GM12875 (cell line): ENCODE measurements around the gene ZNF407.
A peak's percentile ranks its signal among the peaks of the same experiment; 100 is the strongest.
"Not testable (repeated sequence)": the region's sequence is repeated elsewhere in the genome, so short reads cannot be mapped to it uniquely, and the experiment has no call there.

Source experiments
- H3K4me3 ChIP-seq: one replicate; pipeline ENCODE4 v1.5.1; 2011; ENCODE audit warnings: low read depth, low read length, control low read depth
- TF ChIP-seq, protein P1 (sequence below): IDR thresholded peaks from 2 replicates; pipeline ENCODE4 v1.5.1; 2011; ENCODE audit warnings: low read depth, mild to moderate bottlenecking, control low read depth, inconsistent platforms, low read length, moderate library complexity, borderline replicate concordance; ENCODE audit not compliant: insufficient read depth

Gene ZNF407

DNA sequence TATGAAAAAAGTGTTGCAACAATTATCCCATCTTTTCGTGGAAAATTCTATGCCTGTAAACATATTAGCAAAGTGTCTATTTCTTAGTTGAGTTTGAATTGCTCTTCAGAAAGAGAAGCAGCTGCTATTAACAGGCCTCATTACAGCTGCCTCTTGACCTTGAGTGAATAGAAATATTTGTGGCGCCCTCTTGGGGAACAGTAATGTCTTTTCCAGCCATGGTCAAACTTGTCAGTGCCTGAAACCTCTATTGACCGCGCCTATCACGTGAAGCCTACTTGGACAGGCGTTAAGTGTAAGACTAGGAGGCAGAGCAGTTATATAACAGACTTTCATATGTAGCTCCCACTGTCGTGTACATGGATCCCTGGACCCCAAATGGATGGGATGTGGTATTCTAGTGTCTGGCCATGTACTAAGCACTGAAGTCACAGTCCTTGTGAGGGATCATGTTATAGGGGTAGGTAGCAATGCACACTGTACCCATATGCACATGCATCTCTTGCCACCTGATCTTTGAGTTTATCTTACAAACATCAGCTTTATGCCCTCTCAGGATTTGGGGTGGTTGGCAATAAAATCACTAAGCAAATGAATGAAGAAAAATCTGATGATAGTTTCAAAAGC lies 366.3 kb downstream of the ZNF407 start:
- no peak overlapping the region for H3K4me3 ChIP-seq
- TF ChIP-seq, protein P1, sequence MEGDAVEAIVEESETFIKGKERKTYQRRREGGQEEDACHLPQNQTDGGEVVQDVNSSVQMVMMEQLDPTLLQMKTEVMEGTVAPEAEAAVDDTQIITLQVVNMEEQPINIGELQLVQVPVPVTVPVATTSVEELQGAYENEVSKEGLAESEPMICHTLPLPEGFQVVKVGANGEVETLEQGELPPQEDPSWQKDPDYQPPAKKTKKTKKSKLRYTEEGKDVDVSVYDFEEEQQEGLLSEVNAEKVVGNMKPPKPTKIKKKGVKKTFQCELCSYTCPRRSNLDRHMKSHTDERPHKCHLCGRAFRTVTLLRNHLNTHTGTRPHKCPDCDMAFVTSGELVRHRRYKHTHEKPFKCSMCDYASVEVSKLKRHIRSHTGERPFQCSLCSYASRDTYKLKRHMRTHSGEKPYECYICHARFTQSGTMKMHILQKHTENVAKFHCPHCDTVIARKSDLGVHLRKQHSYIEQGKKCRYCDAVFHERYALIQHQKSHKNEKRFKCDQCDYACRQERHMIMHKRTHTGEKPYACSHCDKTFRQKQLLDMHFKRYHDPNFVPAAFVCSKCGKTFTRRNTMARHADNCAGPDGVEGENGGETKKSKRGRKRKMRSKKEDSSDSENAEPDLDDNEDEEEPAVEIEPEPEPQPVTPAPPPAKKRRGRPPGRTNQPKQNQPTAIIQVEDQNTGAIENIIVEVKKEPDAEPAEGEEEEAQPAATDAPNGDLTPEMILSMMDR = peak; percentile 20; the same call in 1 of the 2 replicates

DNA sequence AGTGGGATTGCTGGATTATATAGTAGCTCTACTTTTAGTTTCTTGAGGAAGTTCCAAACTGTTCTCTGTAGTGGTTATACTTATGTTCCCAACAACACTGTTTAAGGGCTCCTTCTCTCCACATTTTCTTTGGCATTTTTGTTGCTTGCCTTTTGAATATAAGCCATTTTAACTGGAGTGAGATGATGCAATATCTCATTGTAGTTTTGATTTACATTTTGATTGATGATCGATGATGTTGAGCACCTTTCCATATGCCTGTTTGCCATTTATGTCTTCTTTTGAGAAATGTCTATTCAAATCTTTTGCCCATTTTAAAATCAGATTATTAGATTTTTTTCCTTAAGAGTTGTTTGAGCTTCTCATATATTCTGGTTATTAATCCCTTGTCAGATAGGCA lies 368.0 kb downstream of the ZNF407 start:
- TF ChIP-seq, protein P1 = no peak
- H3K4me3 ChIP-seq = no peak overlapping the region

DNA sequence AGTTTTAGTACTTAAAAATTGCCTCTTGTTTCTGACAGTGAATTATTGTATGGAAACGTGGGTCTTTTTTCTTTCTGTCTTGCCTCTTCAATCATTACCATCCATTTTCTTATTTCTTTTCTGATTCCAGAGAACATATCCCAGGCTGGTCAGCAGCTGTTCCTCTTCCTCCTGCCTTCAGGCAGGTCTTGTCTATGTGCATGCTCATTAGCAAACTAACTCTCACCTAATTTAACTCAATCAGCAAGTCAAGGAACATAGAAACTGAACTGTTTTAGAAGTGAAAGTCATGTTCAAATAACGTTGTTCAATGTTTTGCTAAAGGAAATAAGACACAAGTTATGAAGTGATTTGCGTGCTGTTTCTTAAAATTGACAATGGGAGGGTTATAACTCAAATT lies 369.8 kb downstream of the ZNF407 start:
- TF ChIP-seq, protein P1 = no peak
- H3K4me3 ChIP-seq = no peak overlapping the region

DNA sequence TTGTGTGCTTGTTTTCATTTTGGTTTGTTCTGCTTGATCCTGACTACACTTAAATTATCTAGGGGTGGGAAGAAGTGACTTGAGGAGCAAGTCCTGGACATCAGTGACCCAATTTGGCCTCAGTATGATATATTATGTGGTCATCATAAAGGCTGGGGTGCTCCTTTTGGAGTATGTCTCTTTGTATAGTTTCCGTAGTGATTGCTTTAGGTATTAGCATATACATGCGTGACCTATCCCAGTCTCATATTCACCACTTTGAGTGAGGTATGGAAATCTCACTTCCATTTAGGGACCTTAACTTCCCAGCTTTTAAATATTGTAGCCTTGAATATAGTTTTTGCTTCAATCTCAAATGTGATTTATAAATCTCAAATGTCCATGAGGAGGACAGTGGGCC lies 370.3 kb downstream of the ZNF407 start:
- no peak overlapping the region for H3K4me3 ChIP-seq
- TF ChIP-seq, protein P1 = no peak

DNA sequence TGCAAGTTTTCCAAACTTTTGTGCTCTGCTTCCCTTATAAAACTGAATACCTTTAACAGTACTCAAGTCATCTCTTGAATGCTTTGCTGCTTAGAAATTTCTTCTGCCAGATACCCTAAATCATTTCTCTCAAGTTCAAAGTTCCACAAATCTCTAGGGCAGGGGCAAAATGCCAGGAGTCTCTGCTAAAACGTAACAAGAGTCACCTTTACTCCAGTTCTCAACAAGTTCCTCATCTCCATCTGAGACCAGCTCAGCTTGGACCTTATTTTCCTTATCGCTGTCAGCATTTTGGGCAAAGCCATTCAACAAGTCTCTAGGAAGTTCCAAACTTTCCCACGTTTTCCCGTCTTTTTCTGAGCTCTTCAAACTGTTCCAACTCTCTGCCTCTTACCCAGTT lies 373.7 kb downstream of the ZNF407 start:
- H3K4me3 ChIP-seq = not testable (repeated sequence)

DNA sequence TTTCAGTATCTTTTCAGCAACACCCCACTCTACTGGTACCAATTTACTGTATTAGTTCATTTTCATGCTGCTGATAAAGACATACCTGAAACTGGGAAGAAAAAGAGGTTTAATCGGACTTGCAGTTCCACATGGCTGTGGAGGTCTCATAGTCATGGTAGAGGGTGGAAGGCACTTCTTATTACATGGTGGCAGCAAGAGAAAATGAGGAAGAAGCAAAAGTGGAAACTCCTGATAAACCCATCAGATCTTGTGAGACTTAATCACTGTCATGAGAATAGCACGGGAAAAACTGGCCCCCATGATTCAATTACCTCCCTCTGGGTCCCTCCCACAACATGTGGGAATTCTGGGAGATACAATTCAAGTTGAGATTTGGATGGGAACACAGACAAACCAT lies 374.1 kb downstream of the ZNF407 start:
- not testable (repeated sequence) for H3K4me3 ChIP-seq

DNA sequence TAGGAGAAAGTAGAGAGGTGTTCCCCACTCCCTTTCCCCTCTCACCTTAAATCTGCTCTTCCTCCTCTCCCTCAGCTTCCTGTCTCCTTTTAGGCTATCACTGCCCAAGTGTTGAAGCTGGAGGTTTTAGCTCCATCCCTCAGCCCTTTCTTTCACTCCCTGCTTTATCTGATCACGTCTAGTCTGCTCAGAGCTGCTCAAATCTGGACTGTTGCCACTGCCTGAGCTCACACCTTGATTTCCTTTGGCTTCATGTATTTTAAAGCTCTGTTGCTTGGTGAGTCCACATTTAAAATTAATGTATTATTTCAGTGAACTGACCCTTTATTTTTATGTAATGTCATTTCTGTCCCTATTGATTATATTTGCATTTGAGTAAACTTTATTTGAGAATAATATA lies 374.7 kb downstream of the ZNF407 start:
- TF ChIP-seq, protein P1 = no peak
- H3K4me3 ChIP-seq = no peak overlapping the region

DNA sequence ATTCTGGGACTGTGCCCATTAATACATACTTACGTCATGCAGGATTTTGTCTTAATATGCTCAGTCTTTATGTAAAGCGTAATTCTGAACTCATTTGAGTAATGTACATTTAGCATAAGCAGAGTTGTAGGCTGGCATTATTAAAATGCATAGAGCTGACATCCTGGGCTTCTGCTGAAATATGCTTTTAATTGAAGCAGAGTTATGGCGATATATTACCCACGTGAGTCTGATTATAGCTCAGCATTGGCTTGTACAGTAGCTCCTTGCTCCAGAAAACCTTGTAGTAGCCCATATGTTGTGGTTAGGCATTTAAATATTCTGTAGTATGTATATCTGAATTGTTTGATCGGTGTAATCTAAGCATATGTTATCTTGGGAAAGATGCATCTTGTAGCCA lies 377.3 kb downstream of the ZNF407 start:
- H3K4me3 ChIP-seq = no peak overlapping the region
- TF ChIP-seq, protein P1 = no peak
